CD14-positive monocyte (primary cell): Measurements from ENCODE around the gene CREBZF. TPM values are rescaled to one million over a fixed set of nuclear protein-coding genes. Genes with fewer than 3 reads are reported as not detected.
"Not testable (repeated sequence)": the region's sequence is repeated elsewhere in the genome, so short reads cannot be mapped to it uniquely, and the experiment has no call there.

Experiments used
- DNase-seq, 3 donors: peaks; one replicate each; pipeline ENCODE4 v3.0.0-alpha.2; 2011 to 2022
- H2AFZ ChIP-seq: 2 replicates; pipeline ENCODE4 v1.6.0; 2012; ENCODE audit warnings: mild to moderate bottlenecking, low read depth, low read length, inconsistent platforms; ENCODE audit not compliant: insufficient read depth, poor library complexity, severe bottlenecking
- H3K27ac ChIP-seq, 2 donors: 1 replicate in 1 of 2; 2 replicates in 1 of 2; pipeline ENCODE4 v1.5.1; 2012 to 2013; ENCODE audit warnings: low read length in 2 of 2, control low read depth in 1 of 2, inconsistent platforms in 1 of 2, low read depth in 1 of 2, mild to moderate bottlenecking in 1 of 2
- H3K27me3 ChIP-seq, 2 donors: one replicate each; pipeline versions ENCODE4 v1.6.0 to v1.6.1; 2011 to 2013; ENCODE audit warnings: low read length in 2 of 2; ENCODE audit not compliant: control insufficient read depth in 2 of 2, insufficient read depth in 2 of 2
- H3K36me3 ChIP-seq, 2 donors: replicated peaks in 1 of 2; 1 replicate in 1 of 2; 2 replicates in 1 of 2; pipeline versions ENCODE4 v1.5.1 to v1.6.1; 2012 to 2013; ENCODE audit warnings: low read length in 2 of 2, control low read depth in 1 of 2, inconsistent platforms in 1 of 2, mild to moderate bottlenecking in 1 of 2; ENCODE audit not compliant: insufficient read depth in 2 of 2, control insufficient read depth in 1 of 2
- H3K4me1 ChIP-seq, 2 donors: 1 replicate in 1 of 2; 2 replicates in 1 of 2; pipeline versions ENCODE4 v1.5.1 to v1.6.1; 2012 to 2013; ENCODE audit warnings: low read length in 2 of 2, control low read depth in 1 of 2, inconsistent platforms in 1 of 2, mild to moderate bottlenecking in 1 of 2, moderate library complexity in 1 of 2; ENCODE audit not compliant: insufficient read depth in 2 of 2, control insufficient read depth in 1 of 2
- H3K4me2 ChIP-seq: replicated peaks from 2 replicates; pipeline ENCODE3; 2012; ENCODE audit warnings: low read length, moderate library complexity, mild to moderate bottlenecking; ENCODE audit not compliant: poor library complexity, severe bottlenecking; ENCODE audit errors: extremely low read depth
- H3K4me3 ChIP-seq, 3 experiments: fragments of 200-600 bp in 1 of 3; sonication (generic) in 1 of 3; replicated peaks in 1 of 3; 1 replicate in 2 of 3; 2 replicates in 1 of 3; pipeline ENCODE4 v1.5.1; 2011 to 2013; ENCODE audit warnings: low read length in 3 of 3, mild to moderate bottlenecking in 3 of 3, control low read depth in 2 of 3, low read depth in 2 of 3, inconsistent platforms in 1 of 3, moderate library complexity in 1 of 3
- H3K79me2 ChIP-seq: 2 replicates; pipeline ENCODE4 v1.6.0; 2012; ENCODE audit warnings: mild to moderate bottlenecking, control low read depth, inconsistent platforms, low read length, moderate library complexity; ENCODE audit not compliant: insufficient read depth
- H3K9ac ChIP-seq: 2 replicates; pipeline ENCODE4 v1.6.0; 2017; ENCODE audit warnings: low read length, mild to moderate bottlenecking; ENCODE audit not compliant: insufficient read depth, poor library complexity, severe bottlenecking
- H3K9me3 ChIP-seq, 2 donors: replicated peaks in 1 of 2; 1 replicate in 1 of 2; 2 replicates in 1 of 2; pipeline versions ENCODE4 v1.5.1 to v1.6.1; 2012 to 2013; ENCODE audit warnings: low read length in 2 of 2, control low read depth in 1 of 2; ENCODE audit not compliant: control insufficient read depth in 1 of 2, insufficient read depth in 1 of 2
- H4K20me1 ChIP-seq: 2 replicates; pipeline ENCODE4 v1.6.0; 2012; ENCODE audit warnings: mild to moderate bottlenecking, low read length, control low read depth, moderate library complexity; ENCODE audit not compliant: insufficient read depth
- H3K27ac Mint-ChIP-seq, 7 donors: one replicate each; pipeline ENCODE4 v1.8.0; 2020; ENCODE audit warnings: mild to moderate bottlenecking in 7 of 7, mixed read lengths in 7 of 7, moderate library complexity in 6 of 7, inconsistent platforms in 2 of 7
- H3K27me3 Mint-ChIP-seq, 3 donors: one replicate each; pipeline ENCODE4 v1.8.0; 2021 to 2022; ENCODE audit warnings: low read depth in 3 of 3, mild to moderate bottlenecking in 3 of 3, mixed read lengths in 3 of 3, moderate library complexity in 3 of 3, inconsistent platforms in 1 of 3
- H3K36me3 Mint-ChIP-seq, 2 donors: one replicate each; pipeline ENCODE4 v1.8.0; 2020; ENCODE audit warnings: mixed read lengths in 2 of 2, inconsistent platforms in 1 of 2, mild to moderate bottlenecking in 1 of 2
- H3K4me1 Mint-ChIP-seq: one replicate; pipeline ENCODE4 v1.8.0; 2020; ENCODE audit warnings: mild to moderate bottlenecking, mixed read lengths
- H3K4me3 Mint-ChIP-seq, 2 donors: one replicate each; pipeline ENCODE4 v1.8.0; 2020; ENCODE audit warnings: mild to moderate bottlenecking in 2 of 2, mixed read lengths in 2 of 2, moderate library complexity in 1 of 2
- H3K9me3 Mint-ChIP-seq, 7 donors: one replicate each; pipeline ENCODE4 v1.8.0; 2020 to 2022; ENCODE audit warnings: mixed read lengths in 7 of 7, mild to moderate bottlenecking in 6 of 7, moderate library complexity in 6 of 7, inconsistent platforms in 2 of 7
- WGBS: methylation state at CpG from one replicate; pipeline ENCODE4 v1.1.5; 2013; ENCODE audit warnings: missing lambda C conversion rate; ENCODE audit not compliant: insufficient coverage; 5-methylcytosine and 5-hydroxymethylcytosine counted together
- intact Hi-C, 2 donors: fragments of 100-400 bp; cut with micrococcal nuclease; formaldehyde crosslinking; loops; one replicate each; pipeline versions ENCODE4 v1.15.0 to v1.15.1; 2023
- polyA plus RNA-seq, 3 donors: library from polyadenylated mRNA; depleted of rRNA in 1 of 3; unstranded in 2 of 3; stranded (reverse) in 1 of 3; fragments of 300-500 nt in 2 of 3; fragments of >200 nt in 1 of 3; fragmentation: Illumina TruSeq in 2 of 3; gene quantifications; 1 replicate in 2 of 3; 2 replicates in 1 of 3; pipeline ENCODE4 v1.2.3, GENCODE V29; 2012 to 2021
- TF ChIP-seq, protein P1 (sequence below): fragments of 200-600 bp; IDR thresholded peaks from one replicate; pipeline ENCODE4 v1.8.0; 2022; ENCODE audit warnings: antibody characterized with exemption, mild to moderate bottlenecking

CREBZF gene
- polyA plus RNA-seq, 3 donors = 3.1 to 35.4 (median 3.9) TPM

DNA sequence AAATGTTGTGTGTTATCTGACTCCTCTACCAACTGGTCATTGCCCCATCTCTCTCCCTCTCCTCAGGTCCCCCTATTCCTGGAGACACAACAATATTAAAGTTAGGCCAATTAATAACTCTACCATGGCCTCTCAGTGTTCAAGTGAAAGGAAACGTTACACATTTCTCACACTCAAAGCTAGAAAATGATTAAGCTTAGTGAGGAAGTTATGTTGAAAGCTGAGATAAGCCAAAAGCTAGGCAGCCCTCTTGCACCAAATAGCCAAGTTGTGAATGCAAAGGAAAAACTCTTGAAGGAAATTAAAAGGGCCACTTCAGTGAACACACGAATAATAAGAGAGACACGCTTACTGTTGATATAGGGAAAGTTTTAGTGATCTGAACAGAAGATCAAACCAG, 44.7 kb downstream of the CREBZF start:
- H3K9me3 Mint-ChIP-seq = peaks cover 0 to 3% (median 0%) of the 10 kb centered on the region in 7 donors
- no peak overlapping the region for H3K27ac Mint-ChIP-seq
- no peak for DNase-seq
- intact Hi-C loops = no loop called here
- H2AFZ ChIP-seq = no peak overlapping the region
- no peaks in the 10 kb centered on the region for H3K27me3 ChIP-seq
- H3K4me1 ChIP-seq = no peaks in the 10 kb centered on the region
- no peaks in the 10 kb centered on the region for H3K9me3 ChIP-seq
- no peak overlapping the region for H3K4me2 ChIP-seq
- no peaks in the 10 kb centered on the region for H3K36me3 ChIP-seq
- TF ChIP-seq, protein P1, sequence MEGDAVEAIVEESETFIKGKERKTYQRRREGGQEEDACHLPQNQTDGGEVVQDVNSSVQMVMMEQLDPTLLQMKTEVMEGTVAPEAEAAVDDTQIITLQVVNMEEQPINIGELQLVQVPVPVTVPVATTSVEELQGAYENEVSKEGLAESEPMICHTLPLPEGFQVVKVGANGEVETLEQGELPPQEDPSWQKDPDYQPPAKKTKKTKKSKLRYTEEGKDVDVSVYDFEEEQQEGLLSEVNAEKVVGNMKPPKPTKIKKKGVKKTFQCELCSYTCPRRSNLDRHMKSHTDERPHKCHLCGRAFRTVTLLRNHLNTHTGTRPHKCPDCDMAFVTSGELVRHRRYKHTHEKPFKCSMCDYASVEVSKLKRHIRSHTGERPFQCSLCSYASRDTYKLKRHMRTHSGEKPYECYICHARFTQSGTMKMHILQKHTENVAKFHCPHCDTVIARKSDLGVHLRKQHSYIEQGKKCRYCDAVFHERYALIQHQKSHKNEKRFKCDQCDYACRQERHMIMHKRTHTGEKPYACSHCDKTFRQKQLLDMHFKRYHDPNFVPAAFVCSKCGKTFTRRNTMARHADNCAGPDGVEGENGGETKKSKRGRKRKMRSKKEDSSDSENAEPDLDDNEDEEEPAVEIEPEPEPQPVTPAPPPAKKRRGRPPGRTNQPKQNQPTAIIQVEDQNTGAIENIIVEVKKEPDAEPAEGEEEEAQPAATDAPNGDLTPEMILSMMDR = no peak
- H3K36me3 Mint-ChIP-seq = no peaks in the 10 kb centered on the region
- H3K9ac ChIP-seq = no peak overlapping the region
- H3K27me3 Mint-ChIP-seq = peaks cover 0 to 3% (median 0%) of the 10 kb centered on the region in 3 donors
- no peaks in the 10 kb centered on the region for H4K20me1 ChIP-seq
- no peak overlapping the region for H3K4me3 Mint-ChIP-seq
- H3K4me1 Mint-ChIP-seq = no peaks in the 10 kb centered on the region
- no peak overlapping the region for H3K4me3 ChIP-seq
- H3K79me2 ChIP-seq = no peaks in the 10 kb centered on the region
- H3K27ac ChIP-seq = no peak overlapping the region
- WGBS = no CpG with 5 or more reads among the region's 3 CpGs

DNA sequence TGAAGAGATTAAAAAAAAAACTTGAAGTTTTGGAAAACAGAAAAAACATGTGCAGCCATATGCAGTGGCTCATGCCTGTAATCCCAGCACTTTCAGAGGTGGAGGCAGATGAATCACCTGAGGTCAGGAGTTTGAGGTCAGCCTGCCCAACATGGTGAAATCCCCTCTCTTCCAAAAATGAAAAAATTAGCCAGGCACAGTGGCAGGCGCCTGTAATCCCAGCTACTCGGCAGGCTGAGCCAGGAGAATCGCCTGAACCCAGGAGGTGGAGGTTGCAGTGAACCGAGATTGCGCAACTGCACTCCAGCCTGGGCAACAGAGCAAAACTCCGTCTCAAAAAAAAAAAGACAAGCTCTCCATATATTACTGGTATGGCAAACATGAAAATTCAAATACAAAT, 45.4 kb downstream of the CREBZF start:
- Mint-ChIP-seq H3K4me3 (no peak overlapping the region), H3K36me3 (no peaks in the 10 kb centered on the region), H3K9me3 (peaks cover 0 to 3% (median 0%) of the 10 kb centered on the region in 7 donors), H3K4me1 (no peaks in the 10 kb centered on the region), H3K27me3 (no peaks in the 10 kb centered on the region), H3K27ac (no peak overlapping the region)
- 68% methylated on average over 3 of the region's 6 CpGs for WGBS
- Histone ChIP-seq H3K27me3 (no peaks in the 10 kb centered on the region), H3K4me3 (no peak overlapping the region), H3K27ac (no peak overlapping the region), H3K36me3 (no peaks in the 10 kb centered on the region), H2AFZ (no peak overlapping the region), H3K79me2 (no peaks in the 10 kb centered on the region), H3K4me2 (no peak overlapping the region), H3K4me1 (no peaks in the 10 kb centered on the region), H3K9me3 (no peaks in the 10 kb centered on the region), H4K20me1 (no peaks in the 10 kb centered on the region), H3K9ac (no peak overlapping the region)
- TF ChIP-seq, protein P1 = no peak
- no peak for DNase-seq
- intact Hi-C loops = no loop called here

GRCh38 chr11:85611643-85612042, 53.3 kb downstream of the CREBZF start:
- WGBS = 0% methylated on average over 1 of the region's 2 CpGs
- not testable (repeated sequence) for H3K36me3 Mint-ChIP-seq, H3K27me3 Mint-ChIP-seq

More at GRCh38 chr11:85611643-85612042, 53.3 kb downstream of the CREBZF start:
- peak overlapping the region in 2 of 7 donors; percentile 41 to 68 for H3K27ac Mint-ChIP-seq
- H3K9me3 Mint-ChIP-seq = peaks cover 3 to 10% (median 5%) of the 10 kb centered on the region in 7 donors
- H3K9ac ChIP-seq, H3K4me3 ChIP-seq, H3K9me3 ChIP-seq, H3K27me3 ChIP-seq, H2AFZ ChIP-seq, H3K79me2 ChIP-seq, H3K4me1 ChIP-seq, intact Hi-C loops, H3K4me3 Mint-ChIP-seq, H4K20me1 ChIP-seq, H3K27ac ChIP-seq, H3K36me3 ChIP-seq, H3K4me2 ChIP-seq: not testable (repeated sequence)
- peaks cover 15% of the 10 kb centered on the region for H3K4me1 Mint-ChIP-seq
- peak in 1 of 3 donors; percentile 26 for DNase-seq
